IMR-90 (cell line): ENCODE measurements around the gene JMJD1C. TPM values are rescaled to one million over a fixed set of nuclear protein-coding genes. Genes with fewer than 3 reads are reported as not detected.
A peak's percentile ranks its signal among the peaks of the same experiment; 100 is the strongest.

ENCODE experiments used
- ATAC-seq: fragments of 200-7000 bp; cut with Tn5 transposase; 2 replicates; pipeline ENCODE4 v1.9.1; 2020; ENCODE audit warnings: low read depth, mild to moderate bottlenecking, moderate library complexity
- BruUV-seq: library from RNA; stranded (reverse); fragments of 400-500 nt; replicated peaks from 2 replicates; lab custom pipeline; 2021; lab: Mats Ljungman, UMichigan
- CTCF ChIA-PET: fragments of 300-600 bp; formaldehyde crosslinking; extraction: SDS; loops from one replicate; lab custom pipeline; 2021; ENCODE audit warnings: antibody characterized with exemption; lab: Yijun Ruan, JAX
- POLR2A ChIA-PET: fragments of 300-600 bp; sonication (Branson Sonifier 250); formaldehyde crosslinking; loops from one replicate; lab custom pipeline; 2022; ENCODE audit warnings: antibody characterized with exemption; ENCODE audit not compliant: unreplicated experiment; lab: Charles Lee
- DNase-seq: peaks from one replicate; pipeline ENCODE4 v3.0.0; 2013
- H2AFZ ChIP-seq: replicated peaks from 2 replicates; pipeline ENCODE3; 2013; ENCODE audit warnings: low read length, mild to moderate bottlenecking; ENCODE audit not compliant: poor library complexity
- H2AK5ac ChIP-seq: 2 replicates; pipeline ENCODE4 v1.6.1; 2013; ENCODE audit warnings: low read depth, low read length, inconsistent platforms
- H2AK9ac ChIP-seq: replicated peaks from 2 replicates; pipeline ENCODE3; 2013; ENCODE audit warnings: mild to moderate bottlenecking, low read depth, low read length, moderate library complexity; ENCODE audit not compliant: poor library complexity
- H2BK120ac ChIP-seq: 2 replicates; pipeline ENCODE4 v1.6.1; 2013; ENCODE audit warnings: low read depth, low read length, inconsistent platforms
- H2BK15ac ChIP-seq: 3 replicates; pipeline ENCODE4 v1.6.1; 2013; ENCODE audit warnings: low read depth, low read length, inconsistent platforms
- H2BK20ac ChIP-seq: 2 replicates; pipeline ENCODE4 v1.6.1; 2013; ENCODE audit warnings: low read depth, mild to moderate bottlenecking, inconsistent platforms, low read length, moderate library complexity
- H2BK5ac ChIP-seq: 2 replicates; pipeline ENCODE4 v1.6.1; 2013; ENCODE audit warnings: mild to moderate bottlenecking, low read depth, low read length, inconsistent platforms; ENCODE audit not compliant: poor library complexity, severe bottlenecking
- H3K14ac ChIP-seq: replicated peaks from 2 replicates; pipeline ENCODE4 v1.6.1; 2013; ENCODE audit warnings: low read depth, low read length, inconsistent platforms
- H3K18ac ChIP-seq: 2 replicates; pipeline ENCODE4 v1.6.1; 2013; ENCODE audit warnings: low read depth, low read length, control low read depth
- H3K23ac ChIP-seq: 2 replicates; pipeline ENCODE4 v1.6.1; 2013; ENCODE audit warnings: low read depth, low read length, inconsistent platforms
- H3K27ac ChIP-seq: 2 replicates; pipeline ENCODE4 v1.5.1; 2013; ENCODE audit warnings: mild to moderate bottlenecking, control low read depth, low read length; ENCODE audit not compliant: insufficient read depth
- H3K27me3 ChIP-seq: 2 replicates; pipeline ENCODE4 v1.6.1; 2013; ENCODE audit warnings: low read length; ENCODE audit not compliant: control insufficient read depth, insufficient read depth
- H3K36me3 ChIP-seq: 2 replicates; pipeline ENCODE4 v1.6.1; 2013; ENCODE audit warnings: low read length, mixed read lengths; ENCODE audit not compliant: control insufficient read depth, insufficient read depth
- H3K4ac ChIP-seq: 2 replicates; pipeline ENCODE4 v1.6.1; 2013; ENCODE audit warnings: low read depth, low read length, inconsistent platforms
- H3K4me1 ChIP-seq: 2 replicates; pipeline ENCODE4 v1.6.1; 2013; ENCODE audit warnings: low read length, mixed read lengths; ENCODE audit not compliant: control insufficient read depth, insufficient read depth
- H3K4me2 ChIP-seq: 2 replicates; pipeline ENCODE4 v1.6.1; 2013; ENCODE audit warnings: low read depth, mild to moderate bottlenecking, control low read depth, low read length, moderate library complexity
- H3K4me3 ChIP-seq: 2 replicates; pipeline ENCODE4 v1.5.1; 2013; ENCODE audit warnings: low read depth, mild to moderate bottlenecking, control low read depth, low read length, moderate library complexity; ENCODE audit not compliant: insufficient read depth
- H3K56ac ChIP-seq: 2 replicates; pipeline ENCODE4 v1.6.1; 2013; ENCODE audit warnings: low read length, inconsistent platforms; ENCODE audit not compliant: insufficient read depth; ENCODE audit errors: extremely low read depth
- H3K79me1 ChIP-seq, 2 experiments: 2 replicates each; pipeline ENCODE4 v1.6.1; 2013; ENCODE audit warnings: low read length in 2 of 2, inconsistent platforms in 1 of 2, low read depth in 1 of 2
- H3K9ac ChIP-seq: 2 replicates; pipeline ENCODE4 v1.6.1; 2013; ENCODE audit warnings: low read depth, low read length, control low read depth
- H3K9me1 ChIP-seq: 2 replicates; pipeline ENCODE4 v1.6.1; 2013; ENCODE audit warnings: low read length, inconsistent platforms; ENCODE audit not compliant: insufficient read depth
- H3K9me3 ChIP-seq: 2 replicates; pipeline ENCODE4 v1.6.1; 2013; ENCODE audit warnings: low read length; ENCODE audit not compliant: control insufficient read depth, insufficient read depth
- H4K20me1 ChIP-seq: 2 replicates; pipeline ENCODE4 v1.6.1; 2013; ENCODE audit warnings: low read length, inconsistent platforms; ENCODE audit not compliant: insufficient read depth
- H4K5ac ChIP-seq: 2 replicates; pipeline ENCODE4 v1.6.1; 2013; ENCODE audit warnings: mild to moderate bottlenecking, low read depth, low read length, control low read depth
- H4K8ac ChIP-seq, 2 experiments: 2 replicates each; pipeline ENCODE4 v1.6.1; 2013; ENCODE audit warnings: low read depth in 2 of 2, low read length in 2 of 2, control low read depth in 1 of 2, inconsistent platforms in 1 of 2
- H4K91ac ChIP-seq: 2 replicates; pipeline ENCODE4 v1.6.1; 2013; ENCODE audit warnings: low read depth, low read length, inconsistent platforms; ENCODE audit not compliant: insufficient read depth
- BHLHE40 ChIP-seq: fragments of 150-350 bp; IDR thresholded peaks from 2 replicates; pipeline ENCODE4 v1.6.1; 2016; ENCODE audit warnings: mild to moderate bottlenecking, low read depth, low read length
- CEBPB ChIP-seq: IDR thresholded peaks from 2 replicates; pipeline ENCODE4 v1.6.1; 2012; ENCODE audit warnings: low read depth, low read length, improper control_type of control experiment
- CHD1 ChIP-seq: IDR thresholded peaks from 2 replicates; pipeline ENCODE4 v1.6.1; 2012; ENCODE audit warnings: low read depth, low read length, improper control_type of control experiment
- CTCF ChIP-seq: conservative IDR thresholded peaks from 2 replicates; pipeline ENCODE4 v1.5.1; 2012; ENCODE audit warnings: mild to moderate bottlenecking, low read depth, low read length, improper control_type of control experiment
- FOS ChIP-seq: fragments of 150-350 bp; IDR thresholded peaks from 2 replicates; pipeline ENCODE4 v1.6.1; 2016; ENCODE audit warnings: low read depth, low read length
- MAFK ChIP-seq: IDR thresholded peaks from 2 replicates; pipeline ENCODE4 v1.6.1; 2012; ENCODE audit warnings: low read depth, low read length, improper control_type of control experiment
- MAZ ChIP-seq: IDR thresholded peaks from 2 replicates; pipeline ENCODE4 v1.6.1; 2012; ENCODE audit warnings: low read depth, mild to moderate bottlenecking, low read length, improper control_type of control experiment, moderate library complexity, borderline replicate concordance
- MXI1 ChIP-seq: IDR thresholded peaks from 2 replicates; pipeline ENCODE4 v1.6.1; 2012; ENCODE audit warnings: low read depth, mild to moderate bottlenecking, low read length, moderate library complexity, borderline replicate concordance
- NFE2L2 ChIP-seq: fragments of 150-350 bp; IDR thresholded peaks from 2 replicates; pipeline ENCODE4 v1.6.1; 2016; ENCODE audit warnings: low read depth, mild to moderate bottlenecking, low read length
- POLR2A ChIP-seq: IDR thresholded peaks from 2 replicates; pipeline ENCODE4 v1.6.1; 2012; ENCODE audit warnings: mild to moderate bottlenecking, low read depth, low read length
- RCOR1 ChIP-seq: IDR thresholded peaks from 2 replicates; pipeline ENCODE4 v1.6.1; 2012; ENCODE audit warnings: mild to moderate bottlenecking, low read length, improper control_type of control experiment; ENCODE audit not compliant: insufficient replicate concordance
- SMC3 ChIP-seq: fragments of 150-350 bp; IDR thresholded peaks from 2 replicates; pipeline ENCODE4 v1.6.1; 2016; ENCODE audit warnings: low read depth, mild to moderate bottlenecking, antibody characterized with exemption, low read length, moderate library complexity
- USF2 ChIP-seq: fragments of 150-350 bp; IDR thresholded peaks from 2 replicates; pipeline ENCODE4 v1.6.1; 2017; ENCODE audit warnings: mild to moderate bottlenecking, antibody characterized with exemption, low read length, low read depth
- WGBS, 2 experiments: methylation state at CpG; one replicate each; pipeline versions ENCODE4 v1.1.5 to v1.1.7; 2013; ENCODE audit warnings: missing lambda C conversion rate in 2 of 2; ENCODE audit not compliant: insufficient read length in 1 of 2; ENCODE audit errors: extremely low coverage in 2 of 2; 5-methylcytosine and 5-hydroxymethylcytosine counted together
- dilution Hi-C: fragments of 300-500 bp; cut with HindIII; formaldehyde crosslinking; loops from one replicate; pipeline ENCODE4 v1.14.3; 2018; ENCODE audit warnings: low sequenced_read_pairs; ENCODE audit not compliant: unreplicated experiment
- in situ Hi-C: fragments of 300-500 bp; cut with MboI; formaldehyde crosslinking; loops from 3 replicates; pipeline ENCODE4 v1.14.3; 2019; ENCODE audit warnings: low sequenced_read_pairs, inconsistent platforms, mixed read lengths
- intact Hi-C: fragments of 100-400 bp; cut with micrococcal nuclease; formaldehyde crosslinking; loops from 2 replicates; pipeline ENCODE4 v1.10.0; 2022
- polyA plus RNA-seq, 3 experiments: library from polyadenylated mRNA; depleted of rRNA; stranded (reverse); fragments of >200 nt; gene quantifications; 2 replicates each; pipeline ENCODE4 v1.2.3, GENCODE V29; 2012; ENCODE audit warnings: low replicate concordance in 1 of 3
- total RNA-seq: library from RNA; depleted of rRNA; stranded (reverse); fragments of >200 nt; gene quantifications from 2 replicates; pipeline ENCODE4 v1.2.3, GENCODE V29; 2012

The JMJD1C gene
- total and polyA plus RNA-seq, 2 of the 4 experiments (the other 2 are of a cell fraction) = 15.6 to 96.8 TPM

GRCh38 chr10:63457594-63457993 is 8.2 kb downstream of the JMJD1C start:
- no peak overlapping the region for H3K23ac ChIP-seq
- H2AK9ac ChIP-seq = no peak overlapping the region
- ChIA-PET POLR2A (no interaction called here), CTCF (interaction anchor here (0.7 kb wide), 1 partner anchor 214 kb away, joined by 3 read pairs; no protein-coding TSS in a partner anchor)
- no CpG with 5 or more reads among the region's 2 CpGs for WGBS, 2 experiments
- H3K27me3 ChIP-seq = no peaks in the 10 kb centered on the region
- no peak overlapping the region for H3K4me2 ChIP-seq
- no peak overlapping the region for H2AFZ ChIP-seq
- peak overlapping the region; percentile 86 for H2BK5ac ChIP-seq
- dilution Hi-C loops (no loop called here), in situ Hi-C loops (no loop called here), intact Hi-C loops (no loop called here)
- TF ChIP-seq MXI1 (no peak), SMC3 (no peak), FOS (no peak), CEBPB (no peak), MAZ (no peak), RCOR1 (no peak), USF2 (no peak), CHD1 (no peak), NFE2L2 (no peak), BHLHE40 (no peak), POLR2A (no peak), CTCF (no peak), MAFK (no peak)
- H3K4me1 ChIP-seq = peaks cover 3% of the 10 kb centered on the region
- peaks cover 12% of the 10 kb centered on the region; the same call in 1 of the 2 replicates for H4K20me1 ChIP-seq
- no peak overlapping the region for H2AK5ac ChIP-seq
- no peak overlapping the region for H3K14ac ChIP-seq
- H2BK15ac ChIP-seq = no peak overlapping the region
- no peaks in the 10 kb centered on the region for H3K9me3 ChIP-seq
- H3K9me1 ChIP-seq = 0 out of 2 replicates have a peak, but pooled peaks cover 5% of the 10 kb centered on the region
- H3K79me1 ChIP-seq = peaks cover 12 to 49% of the 10 kb centered on the region in 2 experiments
- no peak overlapping the region for H3K56ac ChIP-seq
- no peak for DNase-seq
- no peak overlapping the region for H4K5ac ChIP-seq
- H2BK120ac ChIP-seq = no peak overlapping the region
- H3K36me3 ChIP-seq = no peaks in the 10 kb centered on the region
- H4K91ac ChIP-seq = no peak overlapping the region
- no TSS peak for BruUV-seq
- no peak overlapping the region for H3K4ac ChIP-seq
- H3K18ac ChIP-seq = no peak overlapping the region
- H3K27ac ChIP-seq = no peak overlapping the region
- H3K9ac ChIP-seq = no peak overlapping the region
- no peak for ATAC-seq
- H2BK20ac ChIP-seq = no peak overlapping the region
- H3K4me3 ChIP-seq = no peak overlapping the region
- no peak overlapping the region for H4K8ac ChIP-seq
